Fibroblast of the aortic adventitia (primary cell): ENCODE measurements around the gene AKAP13. TPM values are rescaled to one million over a fixed set of nuclear protein-coding genes. Genes with fewer than 3 reads are reported as not detected.
A peak's percentile ranks its signal among the peaks of the same experiment; 100 is the strongest.

Source experiments
- DNase-seq: peaks from one replicate; pipeline ENCODE4 v3.0.0-alpha.2; 2010; ENCODE audit warnings: low read depth
- H3K4me3 ChIP-seq: 2 replicates; pipeline ENCODE4 v1.5.1; 2011; ENCODE audit warnings: low read depth, mild to moderate bottlenecking, control low read depth, low read length, moderate library complexity
- CTCF ChIP-seq: IDR thresholded peaks from 2 replicates; pipeline ENCODE4 v1.5.1; 2011; ENCODE audit warnings: mild to moderate bottlenecking, low read length, control low read depth, inconsistent platforms; ENCODE audit not compliant: insufficient read depth
- total RNA-seq: library from RNA; depleted of rRNA; stranded (reverse); fragments of >200 nt; gene quantifications from 2 replicates; pipeline ENCODE4 v1.2.3, GENCODE V29; 2012; ENCODE audit warnings: low replicate concordance

Gene AKAP13
- total RNA-seq, 1 donor, result 89.9 TPM

GRCh38 chr15:85757939-85758654 lies 377.7 kb downstream of the AKAP13 start:
- no peak overlapping the region for H3K4me3 ChIP-seq
- no peak for DNase-seq
- no peak for TF ChIP-seq CTCF

GRCh38 chr15:85758655-85758978 lies 378.2 kb downstream of the AKAP13 start:
- no peak for TF ChIP-seq CTCF
- H3K4me3 ChIP-seq, result no peak overlapping the region
- DNase-seq, result no peak

- H3K4me3 ChIP-seq, result no peak overlapping the region
- DNase-seq, result no peak
- no peak for TF ChIP-seq CTCF
These were observed 379.0 kb downstream of the AKAP13 start for GRCh38 chr15:85759376-85759775.

GRCh38 chr15:85760049-85760448 lies 379.6 kb downstream of the AKAP13 start:
- H3K4me3 ChIP-seq, result no peak overlapping the region
- DNase-seq, result no peak

GRCh38 chr15:85760531-85761371 lies 380.3 kb downstream of the AKAP13 start:
- TF ChIP-seq CTCF, result no peak
- DNase-seq, result no peak
- H3K4me3 ChIP-seq, result no peak overlapping the region

More at GRCh38 chr15:85760049-85760448, 379.6 kb downstream of the AKAP13 start:
- no peak for TF ChIP-seq CTCF

GRCh38 chr15:85761635-85762034 lies 381.2 kb downstream of the AKAP13 start:
- H3K4me3 ChIP-seq, result no peak overlapping the region
- DNase-seq, result peak; percentile 51
- TF ChIP-seq CTCF, result no peak
